WTC11 (cell line): ENCODE results near the gene FAHD1. TPM values are rescaled to one million over a fixed set of nuclear protein-coding genes. Genes with fewer than 3 reads are reported as not detected.
"Not testable (repeated sequence)": the region's sequence is repeated elsewhere in the genome, so short reads cannot be mapped to it uniquely, and the experiment has no call there.

Source experiments
- ATAC-seq: fragments of 200-7000 bp; cut with Tn5 transposase; 2 replicates; pipeline ENCODE4 v1.10.0; 2021; ENCODE audit warnings: mild to moderate bottlenecking, moderate library complexity
- CTCF ChIA-PET: fragments of 300-600 bp; sonication (Branson Sonifier 250); formaldehyde crosslinking; loops from one replicate; lab custom pipeline; 2021; ENCODE audit warnings: antibody characterized with exemption; lab: Charles Lee
- POLR2A ChIA-PET: fragments of 350-600 bp; sonication (Branson Sonifier 250); formaldehyde crosslinking; loops from one replicate; lab custom pipeline; 2021; ENCODE audit warnings: antibody characterized with exemption; lab: Charles Lee
- DNase-seq: peaks from one replicate; pipeline ENCODE4 v3.0.0; 2021; ENCODE audit warnings: low spot score
- H3K27ac Mint-ChIP-seq: 2 replicates; pipeline ENCODE4 v1.8.0; 2021; ENCODE audit warnings: mixed read lengths
- H3K27me3 Mint-ChIP-seq: 2 replicates; pipeline ENCODE4 v1.8.0; 2021; ENCODE audit warnings: low read depth, mild to moderate bottlenecking, moderate library complexity, mixed read lengths
- H3K36me3 Mint-ChIP-seq: 2 replicates; pipeline ENCODE4 v1.8.0; 2021; ENCODE audit warnings: mixed read lengths
- H3K4me1 Mint-ChIP-seq: 2 replicates; pipeline ENCODE4 v1.8.0; 2022; ENCODE audit warnings: mixed read lengths
- H3K4me3 Mint-ChIP-seq: 2 replicates; pipeline ENCODE4 v1.8.0; 2021; ENCODE audit warnings: mild to moderate bottlenecking, moderate library complexity, mixed read lengths
- H3K9me3 Mint-ChIP-seq: 2 replicates; pipeline ENCODE4 v1.8.0; 2021; ENCODE audit warnings: mixed read lengths
- ATF1 ChIP-seq: sonication (generic); formaldehyde crosslinking; IDR thresholded peaks from 2 replicates; pipeline ENCODE4 v1.8.1; 2023; ENCODE audit warnings: mild to moderate bottlenecking, moderate library complexity, missing genetic modification reagents
- ATF2 ChIP-seq: sonication (generic); formaldehyde crosslinking; IDR thresholded peaks from 2 replicates; pipeline ENCODE4 v1.8.1; 2022; ENCODE audit warnings: low read depth, missing genetic modification reagents, borderline replicate concordance
- E2F1 ChIP-seq: sonication (generic); formaldehyde crosslinking; IDR thresholded peaks from 2 replicates; pipeline ENCODE4 v1.8.0; 2022; ENCODE audit warnings: mild to moderate bottlenecking, missing genetic modification reagents
- E2F4 ChIP-seq: sonication (generic); formaldehyde crosslinking; IDR thresholded peaks from 2 replicates; pipeline ENCODE4 v1.8.1; 2022; ENCODE audit warnings: low read depth, mild to moderate bottlenecking, moderate library complexity, missing genetic modification reagents, borderline replicate concordance
- FOXK1 ChIP-seq: sonication (generic); formaldehyde crosslinking; IDR thresholded peaks from 2 replicates; pipeline ENCODE4 v1.8.0; 2022; ENCODE audit warnings: mild to moderate bottlenecking, moderate library complexity, missing genetic modification reagents
- GRHL2 ChIP-seq: fragments of 250-450 bp; sonication (Bioruptor Pico); IDR thresholded peaks from 2 replicates; pipeline ENCODE4 v1.8.0; 2022; ENCODE audit warnings: mild to moderate bottlenecking, moderate library complexity; ENCODE audit not compliant: insufficient replicate concordance, severe bottlenecking
- MYBL2 ChIP-seq: sonication (generic); formaldehyde crosslinking; IDR thresholded peaks from 2 replicates; pipeline ENCODE4 v1.8.1; 2023; ENCODE audit warnings: mild to moderate bottlenecking, moderate library complexity, missing genetic modification reagents
- NFYB ChIP-seq: sonication (generic); formaldehyde crosslinking; conservative IDR thresholded peaks from 2 replicates; pipeline ENCODE4 v1.8.0; 2022; ENCODE audit warnings: low read depth, missing genetic modification reagents
- SMAD3 ChIP-seq: sonication (generic); formaldehyde crosslinking; IDR thresholded peaks from 2 replicates; pipeline ENCODE4 v1.8.0; 2022; ENCODE audit warnings: missing genetic modification reagents, mild to moderate bottlenecking, borderline replicate concordance
- SOX15 ChIP-seq: fragments of 250-450 bp; sonication (Bioruptor Pico); IDR thresholded peaks from 2 replicates; pipeline ENCODE4 v1.9.0; 2021; ENCODE audit warnings: mild to moderate bottlenecking
- STAT6 ChIP-seq: sonication (generic); formaldehyde crosslinking; conservative IDR thresholded peaks from 2 replicates; pipeline ENCODE4 v1.8.1; 2023; ENCODE audit warnings: mild to moderate bottlenecking, low read depth, missing genetic modification reagents, moderate library complexity
- TCF7 ChIP-seq: sonication (generic); formaldehyde crosslinking; IDR thresholded peaks from 2 replicates; pipeline ENCODE4 v1.8.0; 2022; ENCODE audit warnings: mild to moderate bottlenecking, low read depth, missing genetic modification reagents, moderate library complexity
- TEAD4 ChIP-seq: sonication (generic); formaldehyde crosslinking; IDR thresholded peaks from 2 replicates; pipeline ENCODE4 v1.8.0; 2022; ENCODE audit warnings: mild to moderate bottlenecking, missing genetic modification reagents
- ZMAT4 ChIP-seq: fragments of 250-450 bp; sonication (Bioruptor Pico); IDR thresholded peaks from 2 replicates; pipeline ENCODE4 v1.9.0; 2021; ENCODE audit warnings: mild to moderate bottlenecking
- ZNF423 ChIP-seq: fragments of 250-450 bp; sonication (Bioruptor Pico); IDR thresholded peaks from 2 replicates; pipeline ENCODE4 v2.1.2; 2022; ENCODE audit warnings: mild to moderate bottlenecking, moderate library complexity
- total RNA-seq: library from RNA; stranded (reverse); gene quantifications from 3 replicates; pipeline ENCODE4 v1.2.3, GENCODE V29; 2021
- TF ChIP-seq, protein P1 (sequence below): fragments of 250-450 bp; sonication (Bioruptor Pico); IDR thresholded peaks from 2 replicates; pipeline ENCODE4 v1.9.0; 2021; ENCODE audit warnings: mild to moderate bottlenecking, borderline replicate concordance

The FAHD1 gene
- total RNA-seq, 1 experiment from 2014 or later = 14.3 TPM

GRCh38 chr16:1871974-1872635, 45.1 kb downstream of the FAHD1 start, which contains the start of gene MEIOB (continued):
- TF ChIP-seq, protein P1, sequence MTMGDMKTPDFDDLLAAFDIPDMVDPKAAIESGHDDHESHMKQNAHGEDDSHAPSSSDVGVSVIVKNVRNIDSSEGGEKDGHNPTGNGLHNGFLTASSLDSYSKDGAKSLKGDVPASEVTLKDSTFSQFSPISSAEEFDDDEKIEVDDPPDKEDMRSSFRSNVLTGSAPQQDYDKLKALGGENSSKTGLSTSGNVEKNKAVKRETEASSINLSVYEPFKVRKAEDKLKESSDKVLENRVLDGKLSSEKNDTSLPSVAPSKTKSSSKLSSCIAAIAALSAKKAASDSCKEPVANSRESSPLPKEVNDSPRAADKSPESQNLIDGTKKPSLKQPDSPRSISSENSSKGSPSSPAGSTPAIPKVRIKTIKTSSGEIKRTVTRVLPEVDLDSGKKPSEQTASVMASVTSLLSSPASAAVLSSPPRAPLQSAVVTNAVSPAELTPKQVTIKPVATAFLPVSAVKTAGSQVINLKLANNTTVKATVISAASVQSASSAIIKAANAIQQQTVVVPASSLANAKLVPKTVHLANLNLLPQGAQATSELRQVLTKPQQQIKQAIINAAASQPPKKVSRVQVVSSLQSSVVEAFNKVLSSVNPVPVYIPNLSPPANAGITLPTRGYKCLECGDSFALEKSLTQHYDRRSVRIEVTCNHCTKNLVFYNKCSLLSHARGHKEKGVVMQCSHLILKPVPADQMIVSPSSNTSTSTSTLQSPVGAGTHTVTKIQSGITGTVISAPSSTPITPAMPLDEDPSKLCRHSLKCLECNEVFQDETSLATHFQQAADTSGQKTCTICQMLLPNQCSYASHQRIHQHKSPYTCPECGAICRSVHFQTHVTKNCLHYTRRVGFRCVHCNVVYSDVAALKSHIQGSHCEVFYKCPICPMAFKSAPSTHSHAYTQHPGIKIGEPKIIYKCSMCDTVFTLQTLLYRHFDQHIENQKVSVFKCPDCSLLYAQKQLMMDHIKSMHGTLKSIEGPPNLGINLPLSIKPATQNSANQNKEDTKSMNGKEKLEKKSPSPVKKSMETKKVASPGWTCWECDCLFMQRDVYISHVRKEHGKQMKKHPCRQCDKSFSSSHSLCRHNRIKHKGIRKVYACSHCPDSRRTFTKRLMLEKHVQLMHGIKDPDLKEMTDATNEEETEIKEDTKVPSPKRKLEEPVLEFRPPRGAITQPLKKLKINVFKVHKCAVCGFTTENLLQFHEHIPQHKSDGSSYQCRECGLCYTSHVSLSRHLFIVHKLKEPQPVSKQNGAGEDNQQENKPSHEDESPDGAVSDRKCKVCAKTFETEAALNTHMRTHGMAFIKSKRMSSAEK (CRISPR knock-in tag) = no peak
- 0 out of 2 replicates have a peak, but pooled peaks have one; percentile 58 for TF ChIP-seq SMAD3 (CRISPR knock-in tag)
- TF ChIP-seq TEAD4 (CRISPR knock-in tag) = no peak
- TF ChIP-seq GRHL2 = no peak
- TF ChIP-seq ATF1 = no peak
- peak; percentile 31; the same call in 1 of the 2 replicates for TF ChIP-seq NFYB
- TF ChIP-seq E2F4 = no peak
- TF ChIP-seq ATF2 = no peak
- peak; percentile 96 for TF ChIP-seq MYBL2 (CRISPR knock-in tag)
- no peak for TF ChIP-seq STAT6
- TF ChIP-seq FOXK1 (CRISPR knock-in tag) = peak; percentile 62
- TF ChIP-seq E2F1 (CRISPR knock-in tag) = no peak

DNA sequence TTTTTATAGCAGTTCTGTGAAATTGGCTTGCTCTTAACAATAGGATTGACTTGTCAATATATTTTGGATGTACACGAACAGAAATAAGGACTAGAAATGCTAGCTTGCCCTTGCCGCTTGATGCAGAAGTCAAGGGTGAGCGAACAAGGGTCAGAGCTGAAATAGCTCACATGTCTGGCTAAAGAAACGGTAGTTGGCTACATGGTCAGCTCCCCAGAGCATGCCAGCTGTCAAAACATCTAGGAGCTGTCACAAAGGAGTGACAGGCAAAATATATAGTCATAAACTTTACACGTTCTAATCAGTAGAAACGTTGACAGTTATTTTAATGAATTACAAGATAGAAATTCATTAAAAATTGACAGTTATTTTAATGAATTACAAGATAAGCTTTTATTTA, 47.8 kb downstream of the FAHD1 start:
- H3K27me3 Mint-ChIP-seq = peaks cover 43% of the 10 kb centered on the region

GRCh38 chr16:1876066-1876465, 49.1 kb downstream of the FAHD1 start:
- H3K27ac Mint-ChIP-seq, H3K9me3 Mint-ChIP-seq, ATAC-seq, POLR2A ChIA-PET, H3K36me3 Mint-ChIP-seq, DNase-seq, H3K4me1 Mint-ChIP-seq, H3K4me3 Mint-ChIP-seq: not testable (repeated sequence)
- CTCF ChIA-PET = interaction anchor here (2.0 kb wide), 1 partner anchor 65 kb away, joined by 10 read pairs; no protein-coding TSS in a partner anchor
- peaks cover 35% of the 10 kb centered on the region for H3K27me3 Mint-ChIP-seq

More for the DNA sequence above, 47.8 kb downstream of the FAHD1 start:
- DNase-seq = no peak
- ATAC-seq = no peak
- CTCF ChIA-PET = interaction anchor here (1.1 to 3.2 kb wide), 2 partner anchors 49 to 54 kb away, joined by 3 to 10 read pairs; no protein-coding TSS in a partner anchor
- Mint-ChIP-seq H3K4me3 (no peak overlapping the region), H3K36me3 (no peaks in the 10 kb centered on the region), H3K4me1 (no peaks in the 10 kb centered on the region; the same call in 1 of the 2 replicates)
- POLR2A ChIA-PET = interaction anchor here (1.2 kb wide), 1 partner anchor 9 kb away, joined by 3 read pairs; no protein-coding TSS in a partner anchor
- TF ChIP-seq SOX15 (CRISPR knock-in tag) (no peak), STAT6 (no peak), TCF7 (CRISPR knock-in tag) (no peak), ZMAT4 (CRISPR knock-in tag) (no peak), ZNF423 (CRISPR knock-in tag) (no peak)
- TF ChIP-seq, all 79 proteins: peak for 0
- H3K9me3 Mint-ChIP-seq = no peaks in the 10 kb centered on the region
- H3K27ac Mint-ChIP-seq = no peak overlapping the region
